Mucosa of descending colon (tissue), 3 donors: Measurements from ENCODE around the gene RRP8. TPM values are rescaled to one million over a fixed set of nuclear protein-coding genes. Genes with fewer than 3 reads are reported as not detected.

ENCODE experiments used
- ATAC-seq: fragments of 200-7000 bp; cut with Tn5 transposase; one replicate; pipeline ENCODE4 v1.9.1; 2020; ENCODE audit warnings: mild to moderate bottlenecking, moderate library complexity
- DNase-seq, 3 donors: peaks; one replicate each; pipeline ENCODE4 v3.0.0-alpha.2; 2020
- H3K36me3 ChIP-seq: fragments of 200-600 bp; one replicate; pipeline ENCODE4 v1.8.0; 2021; ENCODE audit warnings: low read depth, mild to moderate bottlenecking
- H3K4me1 ChIP-seq: fragments of 200-600 bp; one replicate; pipeline ENCODE4 v1.8.0; 2021; ENCODE audit warnings: low read depth, mild to moderate bottlenecking
- H3K4me3 ChIP-seq: fragments of 200-600 bp; one replicate; pipeline ENCODE4 v1.8.0; 2021; ENCODE audit warnings: mild to moderate bottlenecking
- H3K9me3 ChIP-seq: fragments of 200-600 bp; one replicate; pipeline ENCODE4 v1.8.0; 2021; ENCODE audit warnings: mild to moderate bottlenecking
- intact Hi-C, 2 donors: fragments of 100-400 bp; cut with DNase I in 1 of 2; cut with micrococcal nuclease in 1 of 2; formaldehyde crosslinking; loops; one replicate each; pipeline versions ENCODE4 v1.11.0 to v1.11.1; 2022; cut with DNase I, micrococcal nuclease
- total RNA-seq, 3 donors: library from RNA; stranded (reverse); fragmentation: NEBNext Ultra II Directional in 2 of 3; extraction: Animal tissue kit (Norgen Biotek cat#: 25700) in 2 of 3; gene quantifications; one replicate each; pipeline versions ENCODE4 v1.2.1 to v1.2.4, GENCODE V29; 2021 to 2023
- TF ChIP-seq, protein P1 (sequence below): fragments of 200-600 bp; IDR thresholded peaks from one replicate; pipeline ENCODE4 v1.8.0; 2022; ENCODE audit warnings: antibody characterized with exemption, mild to moderate bottlenecking
- donor health status: DM: no; HTN: no; CAD: no; lungs with moderate emphysema.
- donor health status: DM: no; HTN: no; CAD: no.
- donor health status: DM: no; HTN: yes; CAD: no.

Gene RRP8
- total RNA-seq, 3 donors from 2014 or later: 20.5 to 33.7 (median 20.7) TPM

DNA sequence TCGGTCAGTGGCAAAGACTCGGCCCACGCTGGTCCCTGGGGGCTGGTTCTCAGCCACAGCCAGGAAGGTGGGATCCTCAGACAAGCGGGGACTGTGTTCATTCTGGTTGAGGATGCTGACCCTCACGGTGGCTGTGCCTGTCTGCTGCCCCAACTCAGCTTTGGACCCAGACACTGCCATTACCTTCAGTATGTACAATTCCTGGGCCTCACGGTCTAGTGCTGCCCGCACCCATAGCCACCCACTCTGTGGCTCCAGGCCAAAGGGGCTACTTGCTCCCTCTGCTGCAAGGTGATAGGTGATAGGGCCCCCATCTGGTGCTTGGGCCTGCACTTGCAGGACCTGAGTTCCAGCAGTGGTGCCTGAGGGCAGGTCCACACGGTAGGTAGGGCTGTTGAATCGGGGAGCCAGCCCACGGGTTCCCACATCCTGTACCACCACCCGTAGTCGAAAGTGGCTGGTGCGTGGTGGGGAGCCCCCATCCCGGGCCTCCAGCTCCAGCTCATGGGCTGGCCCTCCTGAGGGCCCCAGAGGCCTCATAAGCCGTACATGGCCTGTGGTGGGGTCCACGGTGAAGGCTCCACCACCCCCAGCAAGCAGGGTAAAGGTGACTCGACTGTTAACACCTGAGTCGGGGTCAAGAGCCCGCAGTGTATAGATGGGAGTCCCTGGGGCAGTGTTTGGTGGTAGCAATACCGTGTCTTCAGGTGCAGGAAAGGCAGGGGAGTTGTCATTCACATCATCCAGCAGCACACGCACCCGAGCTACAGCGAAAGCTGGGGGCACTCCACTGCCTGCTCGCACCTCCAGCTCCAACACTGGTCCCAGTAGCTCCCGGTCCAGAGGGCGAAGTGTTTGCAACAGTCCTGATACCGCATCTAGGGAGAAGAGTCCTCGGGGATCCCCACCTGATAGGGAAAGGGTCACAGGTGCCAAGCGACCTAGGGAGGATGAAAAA, 29.0 kb upstream of the RRP8 start:
- no peak for ATAC-seq
- no peak overlapping the region for H3K4me3 ChIP-seq
- peak in 1 of 3 donors; percentile 50 for DNase-seq
- no peaks in the 10 kb centered on the region for H3K36me3 ChIP-seq
- H3K9me3 ChIP-seq: no peaks in the 10 kb centered on the region
- intact Hi-C loops: no loop called here
- H3K4me1 ChIP-seq: peaks cover 13% of the 10 kb centered on the region
- TF ChIP-seq, protein P1, sequence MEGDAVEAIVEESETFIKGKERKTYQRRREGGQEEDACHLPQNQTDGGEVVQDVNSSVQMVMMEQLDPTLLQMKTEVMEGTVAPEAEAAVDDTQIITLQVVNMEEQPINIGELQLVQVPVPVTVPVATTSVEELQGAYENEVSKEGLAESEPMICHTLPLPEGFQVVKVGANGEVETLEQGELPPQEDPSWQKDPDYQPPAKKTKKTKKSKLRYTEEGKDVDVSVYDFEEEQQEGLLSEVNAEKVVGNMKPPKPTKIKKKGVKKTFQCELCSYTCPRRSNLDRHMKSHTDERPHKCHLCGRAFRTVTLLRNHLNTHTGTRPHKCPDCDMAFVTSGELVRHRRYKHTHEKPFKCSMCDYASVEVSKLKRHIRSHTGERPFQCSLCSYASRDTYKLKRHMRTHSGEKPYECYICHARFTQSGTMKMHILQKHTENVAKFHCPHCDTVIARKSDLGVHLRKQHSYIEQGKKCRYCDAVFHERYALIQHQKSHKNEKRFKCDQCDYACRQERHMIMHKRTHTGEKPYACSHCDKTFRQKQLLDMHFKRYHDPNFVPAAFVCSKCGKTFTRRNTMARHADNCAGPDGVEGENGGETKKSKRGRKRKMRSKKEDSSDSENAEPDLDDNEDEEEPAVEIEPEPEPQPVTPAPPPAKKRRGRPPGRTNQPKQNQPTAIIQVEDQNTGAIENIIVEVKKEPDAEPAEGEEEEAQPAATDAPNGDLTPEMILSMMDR: no peak

DNA sequence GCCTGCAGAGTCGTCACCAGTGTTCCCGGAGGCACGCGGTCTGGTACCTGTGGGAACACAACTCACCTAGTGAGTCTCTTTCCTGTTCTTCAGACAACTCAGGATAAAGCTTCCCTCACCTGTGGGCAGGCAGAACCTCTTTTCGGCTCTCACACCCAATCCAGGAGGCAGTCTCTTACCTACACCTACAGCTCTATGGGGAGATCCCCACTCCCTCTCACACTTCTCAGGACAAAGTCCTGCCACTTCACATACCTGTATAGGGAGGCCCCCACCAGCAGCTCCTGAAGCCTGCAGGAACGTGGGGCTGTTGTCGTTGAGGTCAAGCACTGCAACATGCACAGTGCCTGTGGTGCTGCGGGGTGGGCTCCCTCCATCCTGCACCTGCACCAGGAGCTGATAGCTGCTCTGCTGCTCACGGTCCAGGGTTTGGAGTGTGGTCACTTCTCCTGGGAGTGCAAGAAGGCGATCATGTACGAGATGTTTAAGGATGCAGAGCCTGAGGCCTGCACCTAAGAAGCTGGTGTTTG, 28.0 kb upstream of the RRP8 start:
- intact Hi-C loops: no loop called here

DNA sequence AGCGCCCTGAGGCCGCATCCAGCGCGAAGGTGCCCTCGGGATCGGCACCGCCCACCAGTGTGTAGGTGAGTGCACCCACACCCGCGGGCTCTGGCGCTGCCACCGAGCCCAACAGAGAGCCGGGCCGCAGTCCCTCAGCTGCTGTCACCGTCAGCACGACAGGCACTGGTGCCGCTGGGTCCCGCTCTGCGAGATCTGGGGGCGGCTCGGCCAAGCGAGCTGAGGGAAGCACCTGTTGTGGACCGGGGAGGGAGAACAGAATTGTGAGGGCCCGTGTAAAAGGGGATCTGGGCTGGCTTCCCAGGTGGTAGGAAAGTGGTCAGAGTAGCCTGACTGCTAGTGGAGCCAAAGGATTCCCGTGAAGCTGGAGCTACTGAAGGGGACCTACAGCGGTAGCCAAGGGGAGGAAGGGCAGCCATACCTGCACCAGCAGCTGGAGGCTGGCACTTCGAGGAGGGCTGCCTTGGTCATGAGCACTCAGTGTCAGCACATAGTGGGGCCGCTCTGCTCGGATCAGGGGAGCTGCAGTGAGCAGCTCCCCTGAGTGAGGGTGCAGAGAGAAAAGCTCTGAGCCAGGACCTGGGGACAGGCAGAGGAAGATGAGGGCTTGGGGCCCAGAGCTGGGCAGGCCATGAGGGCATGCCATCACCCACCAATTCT, 27.3 kb upstream of the RRP8 start:
- Histone ChIP-seq H3K9me3 (no peaks in the 10 kb centered on the region), H3K4me1 (peaks cover 9% of the 10 kb centered on the region), H3K36me3 (no peaks in the 10 kb centered on the region), H3K4me3 (no peak overlapping the region)
- DNase-seq: peak in 1 of 3 donors; percentile 44
- no peak for ATAC-seq
- intact Hi-C loops: no loop called here
- TF ChIP-seq, protein P1: no peak

More for the DNA sequence above, 28.0 kb upstream of the RRP8 start:
- TF ChIP-seq, protein P1: no peak
- no peak for ATAC-seq
- Histone ChIP-seq H3K4me1 (peaks cover 13% of the 10 kb centered on the region), H3K4me3 (no peak overlapping the region), H3K36me3 (no peaks in the 10 kb centered on the region), H3K9me3 (no peaks in the 10 kb centered on the region)
- no peak for DNase-seq

DNA sequence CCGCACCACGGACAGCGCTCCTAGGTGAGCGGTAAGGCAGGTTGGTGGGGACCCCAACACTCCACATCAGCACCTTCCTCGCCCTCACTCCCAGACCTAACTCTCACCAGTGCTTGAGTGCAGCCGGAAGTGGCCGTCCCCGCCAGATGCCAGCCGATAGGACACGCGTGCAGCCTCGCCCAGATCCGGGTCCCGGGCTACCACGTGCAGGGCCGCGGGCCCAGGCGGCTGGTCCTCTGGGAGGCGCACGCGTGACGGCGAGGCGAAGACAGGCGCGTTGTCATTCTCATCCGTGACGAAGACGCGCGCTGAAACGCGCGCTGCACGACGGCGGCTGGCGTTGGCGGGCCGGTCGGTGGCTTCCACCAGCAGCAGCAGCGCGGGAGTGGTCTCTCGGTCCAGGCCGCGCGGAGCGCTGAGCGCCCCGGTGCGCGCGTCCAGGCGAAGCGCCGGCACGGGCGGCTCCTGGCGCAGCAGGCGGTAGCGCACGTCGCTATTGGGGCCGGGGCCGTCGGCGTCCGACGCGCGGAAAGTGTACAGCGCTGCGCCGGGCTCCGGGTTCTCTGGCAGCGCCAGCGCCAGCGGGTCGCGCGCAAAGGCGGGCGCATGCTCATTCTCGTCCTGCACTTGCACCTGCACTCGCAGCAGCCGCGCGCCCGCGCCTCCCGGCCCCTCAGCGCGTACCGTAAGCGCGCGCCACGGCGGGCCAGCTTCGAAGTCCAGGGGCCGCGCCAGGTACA, 26.6 kb upstream of the RRP8 start:
- intact Hi-C loops: no loop called here
- Histone ChIP-seq H3K4me1 (peaks cover 3% of the 10 kb centered on the region), H3K36me3 (no peaks in the 10 kb centered on the region), H3K9me3 (no peaks in the 10 kb centered on the region), H3K4me3 (no peak overlapping the region)
- ATAC-seq (peak; percentile 64), DNase-seq (peak in 2 of 3 donors; percentile 60 to 65)
- TF ChIP-seq, protein P1: no peak

DNA sequence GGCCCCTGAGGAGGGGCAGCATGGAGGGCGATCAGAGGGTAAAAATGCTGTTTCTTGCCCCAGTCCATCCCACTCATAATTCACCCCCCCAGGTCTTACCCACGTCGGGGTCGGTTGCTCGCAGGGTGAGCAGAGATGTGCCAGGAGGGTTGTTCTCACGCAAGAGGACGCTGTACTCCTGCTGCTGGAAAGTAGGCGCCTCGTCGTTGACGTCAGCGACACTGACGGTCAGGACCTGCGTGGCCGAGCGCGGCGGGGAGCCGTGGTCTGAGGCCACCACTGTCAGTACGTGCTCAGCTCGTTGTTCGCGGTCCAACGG, 26.1 kb upstream of the RRP8 start:
- no peak overlapping the region for H3K4me3 ChIP-seq
- TF ChIP-seq, protein P1: no peak
- H3K9me3 ChIP-seq: no peaks in the 10 kb centered on the region
- ATAC-seq: no peak
- DNase-seq: no peak
- peaks cover 3% of the 10 kb centered on the region for H3K4me1 ChIP-seq
- H3K36me3 ChIP-seq: no peaks in the 10 kb centered on the region
- intact Hi-C loops: no loop called here
